HS-27A (cell line): ENCODE results near the gene NBPF1.
"Not testable (repeated sequence)": the region's sequence is repeated elsewhere in the genome, so short reads cannot be mapped to it uniquely, and the experiment has no call there.

Experiments used
- DNase-seq: peaks from one replicate; pipeline ENCODE4 v3.0.0-alpha.2; 2012; ENCODE audit warnings: low read depth, missing footprints

NBPF1 gene

DNA sequence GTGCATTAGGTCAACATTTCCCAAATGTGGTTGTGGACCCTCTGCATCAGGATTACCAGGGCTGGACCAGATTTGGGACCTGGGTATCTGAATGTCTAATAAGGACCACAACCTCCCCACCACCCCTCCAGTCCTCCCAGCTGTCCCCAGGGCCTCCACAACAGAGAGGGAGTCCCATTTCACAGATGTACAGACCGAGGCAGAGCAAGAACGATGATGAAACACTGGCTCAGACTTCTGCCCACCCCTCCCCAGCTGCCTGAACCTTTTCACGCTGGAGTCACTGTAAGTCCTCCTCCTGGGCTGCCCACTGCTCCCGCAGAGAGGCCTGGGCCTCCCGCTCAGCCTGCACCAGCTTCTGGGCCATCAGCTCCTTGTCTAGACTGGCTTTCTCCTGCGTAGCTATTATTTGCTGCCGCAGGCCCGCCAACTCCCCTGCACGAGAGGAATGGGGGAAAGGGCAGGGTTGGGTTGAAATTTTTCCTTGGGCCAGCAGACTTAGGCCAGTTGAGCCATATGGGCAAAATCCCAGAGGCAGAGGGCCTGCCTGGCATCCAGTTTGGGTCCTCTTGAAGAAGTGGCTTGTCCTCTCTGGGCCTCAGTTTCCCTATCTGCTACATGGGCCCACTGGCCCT lies 8.4 kb upstream of the NBPF1 start:
- not testable (repeated sequence) for DNase-seq

- no peak for DNase-seq
These were observed 7.9 kb upstream of the NBPF1 start for GRCh38 chr1:16621300-16621658.

DNA sequence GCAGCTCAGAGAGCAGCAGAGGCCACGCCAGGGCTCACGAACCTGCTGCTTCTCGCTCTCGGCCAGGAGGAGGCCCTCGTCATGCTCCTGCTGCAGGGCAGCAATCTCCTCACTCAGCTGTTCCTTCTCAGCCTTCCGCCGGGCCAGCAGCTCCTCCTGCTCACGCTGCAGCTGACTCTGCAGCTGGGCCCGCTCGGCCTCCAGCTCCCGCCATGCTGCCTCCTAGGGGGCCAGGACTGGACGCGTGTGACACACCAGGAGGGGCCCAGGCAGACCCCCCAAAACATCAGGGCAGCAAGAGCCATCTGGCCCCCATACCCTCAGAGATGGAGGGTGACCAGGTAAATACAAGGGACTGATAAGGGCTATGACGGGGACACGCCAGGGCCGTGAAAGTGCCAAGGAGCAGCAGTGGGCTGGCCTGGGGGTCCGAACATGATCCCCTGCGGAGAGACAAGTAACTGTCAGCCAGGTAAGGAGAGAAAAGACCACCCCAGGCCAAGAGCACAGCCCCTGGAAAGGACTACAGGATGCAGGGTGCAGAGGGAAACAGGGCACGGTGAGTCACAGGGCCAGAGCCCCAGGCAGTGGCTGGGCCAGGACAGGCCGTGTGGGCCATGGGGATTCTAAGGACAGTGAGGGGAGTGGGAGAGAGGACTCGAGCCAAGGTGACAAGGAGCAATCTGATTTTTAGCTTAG lies 6.6 kb upstream of the NBPF1 start:
- not testable (repeated sequence) for DNase-seq

DNA sequence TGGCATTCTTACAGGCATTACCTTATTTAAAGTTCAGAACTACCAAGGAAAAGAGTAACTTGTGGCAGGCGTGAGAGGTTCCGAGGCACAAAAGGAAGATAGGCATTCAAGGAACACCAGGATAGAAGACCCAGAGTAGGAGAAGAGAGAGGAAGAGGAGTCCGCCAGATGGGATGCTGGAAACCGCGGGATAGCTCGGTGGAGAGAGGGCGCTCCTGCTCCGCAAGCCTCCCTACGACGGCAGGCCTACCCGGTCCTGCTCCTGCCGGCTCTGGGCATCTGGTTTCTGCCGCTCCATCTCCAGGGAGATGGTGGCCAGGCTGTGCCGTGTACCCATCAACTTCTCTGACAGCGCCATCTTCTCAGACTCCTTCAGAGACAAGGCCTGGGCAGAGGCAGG lies 5.4 kb upstream of the NBPF1 start:
- DNase-seq, result no peak

DNA sequence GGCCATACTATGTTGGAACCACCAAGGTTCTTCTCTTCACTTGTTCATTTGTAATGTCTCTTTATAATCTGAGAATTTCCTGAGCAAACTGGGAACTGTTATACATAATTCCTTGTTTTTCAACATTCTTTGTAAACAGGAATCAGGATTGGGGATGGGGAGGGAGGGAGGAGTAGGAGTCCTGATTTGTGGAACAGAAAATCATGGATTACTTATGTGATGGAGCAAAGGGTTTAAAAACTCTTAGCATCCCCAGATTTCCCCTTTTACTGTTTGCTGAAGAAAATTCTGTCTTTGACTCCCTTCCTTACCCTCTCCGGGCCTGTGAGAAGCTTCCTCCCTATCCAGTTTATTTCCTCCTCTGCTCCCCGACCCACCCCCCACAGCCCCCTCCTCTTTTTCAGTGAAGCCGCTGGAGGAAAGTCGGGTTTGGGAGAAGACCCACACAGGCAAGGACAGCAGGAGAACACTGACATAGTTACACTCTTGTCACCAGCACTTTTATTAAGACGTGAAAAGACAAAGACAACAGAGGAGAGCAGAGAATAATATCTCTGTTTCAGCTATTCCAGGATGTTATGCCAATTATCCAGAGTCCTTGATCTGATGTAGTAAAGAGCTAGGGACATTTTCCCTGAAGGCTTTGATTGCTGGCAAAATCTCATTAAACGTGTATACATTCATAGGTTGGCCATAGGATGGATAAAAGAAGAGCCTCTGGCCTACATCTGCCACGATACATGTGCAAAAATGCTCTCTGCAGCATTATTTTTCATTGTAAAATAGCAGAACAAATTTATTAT lies 4.6 kb upstream of the NBPF1 start:
- DNase-seq, result no peak

GRCh38 chr1:16617114-16617631 lies 3.8 kb upstream of the NBPF1 start:
- DNase-seq, result no peak

GRCh38 chr1:16615253-16616252 lies 2.2 kb upstream of the NBPF1 start:
- no peak for DNase-seq

GRCh38 chr1:16614361-16615252 lies 1.2 kb upstream of the NBPF1 start:
- no peak for DNase-seq

GRCh38 chr1:16612332-16613172 lies 812 bp downstream of the NBPF1 start:
- peak; percentile 79 for DNase-seq

DNA sequence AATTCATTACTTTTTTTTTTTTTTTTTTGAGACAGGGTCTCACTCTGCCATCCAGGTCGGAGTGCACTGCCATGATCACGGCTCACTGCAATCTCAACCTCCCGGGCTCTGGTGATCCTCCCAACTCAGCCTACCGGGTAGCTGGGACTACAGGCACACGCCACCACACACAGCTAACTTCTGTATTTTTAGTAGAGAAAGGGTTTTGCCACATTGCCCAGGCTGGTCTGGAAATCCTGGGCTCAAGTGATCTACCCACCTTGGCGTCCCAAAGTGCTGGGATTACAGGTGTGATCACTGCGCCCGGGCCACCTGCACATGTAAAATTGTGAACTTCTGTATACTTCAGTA lies 1.4 kb downstream of the NBPF1 start:
- DNase-seq, result not testable (repeated sequence)

DNA sequence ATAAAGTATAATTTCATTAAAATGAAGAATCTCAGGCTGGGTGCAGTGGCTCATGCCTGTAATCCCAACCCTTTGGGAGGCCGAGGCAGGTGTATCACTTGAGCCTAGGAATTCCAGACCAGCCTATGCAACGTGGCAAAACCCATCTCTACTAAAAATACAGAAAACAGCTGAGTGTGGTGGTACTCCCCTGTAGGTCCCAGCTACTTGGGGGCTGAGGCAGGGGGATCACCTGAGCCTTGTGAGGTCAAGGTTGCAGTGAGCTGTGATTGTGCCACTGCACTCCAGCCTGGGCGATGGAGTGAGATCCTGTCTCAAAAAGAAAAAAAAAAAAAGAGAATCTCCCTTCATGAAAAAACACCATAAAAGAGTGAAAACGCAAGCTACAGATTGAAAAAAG lies 2.2 kb downstream of the NBPF1 start:
- DNase-seq, result not testable (repeated sequence)

- DNase-seq, result not testable (repeated sequence)
These were observed 2.8 kb downstream of the NBPF1 start for GRCh38 chr1:16610553-16610952.

GRCh38 chr1:16609761-16610160 lies 3.6 kb downstream of the NBPF1 start:
- not testable (repeated sequence) for DNase-seq

- DNase-seq, result no peak
These were observed 4.4 kb downstream of the NBPF1 start for GRCh38 chr1:16608838-16609560.

DNA sequence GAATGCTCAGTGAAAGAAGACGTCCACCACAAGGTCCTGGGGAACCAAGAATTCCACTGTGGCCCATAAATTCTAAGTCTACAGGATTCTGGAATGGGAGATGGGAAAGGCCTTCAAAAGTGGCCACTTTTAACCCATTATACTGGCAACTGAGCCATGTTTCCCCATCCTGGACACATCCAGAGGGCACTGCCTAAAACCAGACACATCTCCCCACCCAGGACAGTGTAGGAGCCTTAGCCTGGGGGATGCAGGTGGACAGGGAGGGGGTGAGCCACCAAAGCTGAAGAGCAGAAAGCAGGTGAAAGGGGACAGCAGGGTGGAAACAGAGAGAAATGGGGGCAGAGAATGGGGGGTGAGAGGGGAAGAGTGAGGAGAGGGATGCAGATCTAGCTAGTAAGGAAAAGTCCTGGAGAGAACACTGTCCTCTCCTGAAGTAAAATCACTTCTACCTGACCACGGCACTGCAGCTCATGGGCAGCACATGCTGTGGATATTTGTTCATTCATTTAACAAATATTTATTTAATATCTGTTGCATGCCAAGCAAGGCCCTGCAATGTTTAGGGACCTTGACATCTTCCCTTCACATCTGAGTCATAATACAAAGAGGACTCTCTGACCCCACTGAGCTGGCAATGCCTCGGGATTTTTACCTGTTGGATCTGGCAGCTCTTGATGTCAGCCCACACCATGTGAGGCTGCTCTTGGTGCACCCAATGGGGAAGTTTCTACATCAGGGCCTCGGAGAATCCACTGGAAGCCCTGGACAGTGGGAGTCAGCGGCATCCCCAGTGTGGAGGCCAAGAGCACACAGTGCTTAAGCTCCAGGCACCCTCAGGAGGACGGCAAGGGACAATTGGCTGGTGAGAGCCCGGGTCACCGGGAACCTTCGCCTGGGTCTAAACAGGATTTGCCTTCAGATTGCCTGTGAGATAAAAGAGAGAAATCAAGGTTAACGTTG lies 5.2 kb downstream of the NBPF1 start:
- not testable (repeated sequence) for DNase-seq

GRCh38 chr1:16607433-16607851 lies 5.9 kb downstream of the NBPF1 start:
- DNase-seq, result no peak

- not testable (repeated sequence) for DNase-seq
These were observed 6.5 kb downstream of the NBPF1 start for GRCh38 chr1:16606666-16607432.
